ENCODE measurements around the gene C1QTNF4.
"Not testable (repeated sequence)": the region's sequence is repeated elsewhere in the genome, so short reads cannot be mapped to it uniquely, and the experiment has no call there.

C1QTNF4 gene

DNA sequence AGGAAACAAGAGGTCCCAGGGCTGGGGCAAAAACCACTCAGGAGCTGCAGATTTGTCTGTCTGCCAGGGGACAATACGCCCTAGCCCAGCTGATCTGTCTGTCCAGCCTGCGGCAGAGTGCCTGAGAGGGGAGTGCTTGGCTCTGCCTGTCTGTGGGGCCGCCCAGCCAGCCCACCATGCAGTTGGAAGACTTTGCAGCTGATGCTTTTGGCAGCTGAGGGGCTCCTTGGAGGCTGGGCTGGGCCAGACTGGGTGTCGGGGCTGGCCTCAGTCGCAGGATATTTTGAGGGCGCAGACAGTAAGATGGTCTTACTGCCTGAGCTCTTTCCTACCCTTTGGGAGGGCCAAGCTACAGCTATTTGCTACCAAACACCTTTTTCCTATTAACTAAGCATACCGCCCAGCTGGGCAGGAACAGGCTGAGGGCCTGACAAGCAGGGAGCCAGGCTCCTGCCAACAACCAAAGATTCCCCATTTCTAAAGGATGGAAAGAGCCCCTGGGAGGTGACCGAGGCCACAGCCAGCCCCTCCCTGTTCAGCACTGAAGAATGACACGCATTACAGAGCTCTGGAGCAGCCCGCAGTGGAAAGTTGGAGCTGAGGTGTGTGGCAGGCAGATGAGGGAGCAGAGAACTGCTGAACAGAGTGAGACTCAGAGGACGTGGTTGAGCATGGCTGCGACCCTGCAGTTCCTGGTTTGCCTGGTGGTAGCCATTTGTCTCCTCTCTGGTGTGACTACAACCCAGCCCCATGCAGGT lies 7.9 kb downstream of the C1QTNF4 start, which contains the start of gene FAM180B:
Gene FAM180B, plus strand, starts transcription at position 581 of the 758 bp plus-strand sequence. Its CDS starts 91 bp downstream, at position 672.
- Mint-ChIP-seq H3K9me3 (no peaks in the 10 kb centered on the region), H3K4me3 (no peak within 1 kb of the TSS), H3K36me3 (peaks cover 12% of the 10 kb centered on the region), H3K27ac (peak within 1 kb of the TSS; percentile 79), H3K27me3 (no peaks in the 10 kb centered on the region), H3K4me1 (peaks cover 7% of the 10 kb centered on the region)

DNA sequence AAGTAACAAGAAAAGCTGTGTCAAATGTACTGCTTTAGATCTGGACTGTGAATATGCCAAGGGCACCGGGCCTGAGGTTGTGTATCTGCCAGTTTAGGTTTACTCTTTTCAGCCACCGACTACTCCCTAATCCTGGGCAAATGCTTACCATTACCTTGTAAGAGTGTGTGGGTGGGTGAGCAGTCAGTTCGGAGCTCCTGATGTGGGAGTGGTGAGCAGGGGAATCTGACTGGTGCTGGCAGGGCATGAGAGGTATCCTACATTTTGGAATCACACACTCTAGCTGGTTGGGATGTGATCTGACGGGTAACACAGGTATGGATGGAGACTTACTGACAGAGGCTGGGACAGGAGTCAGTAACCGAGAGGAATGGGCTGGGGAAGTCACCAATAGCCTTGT lies 10.4 kb downstream of the C1QTNF4 start:
- no peak overlapping the region for H3K4me3 Mint-ChIP-seq
- peaks cover 12% of the 10 kb centered on the region for H3K36me3 Mint-ChIP-seq
- no peaks in the 10 kb centered on the region for H3K27me3 Mint-ChIP-seq
- no peaks in the 10 kb centered on the region for H3K9me3 Mint-ChIP-seq
- H3K4me1 Mint-ChIP-seq = peaks cover 23% of the 10 kb centered on the region
- H3K27ac Mint-ChIP-seq = peak overlapping the region; percentile 73

DNA sequence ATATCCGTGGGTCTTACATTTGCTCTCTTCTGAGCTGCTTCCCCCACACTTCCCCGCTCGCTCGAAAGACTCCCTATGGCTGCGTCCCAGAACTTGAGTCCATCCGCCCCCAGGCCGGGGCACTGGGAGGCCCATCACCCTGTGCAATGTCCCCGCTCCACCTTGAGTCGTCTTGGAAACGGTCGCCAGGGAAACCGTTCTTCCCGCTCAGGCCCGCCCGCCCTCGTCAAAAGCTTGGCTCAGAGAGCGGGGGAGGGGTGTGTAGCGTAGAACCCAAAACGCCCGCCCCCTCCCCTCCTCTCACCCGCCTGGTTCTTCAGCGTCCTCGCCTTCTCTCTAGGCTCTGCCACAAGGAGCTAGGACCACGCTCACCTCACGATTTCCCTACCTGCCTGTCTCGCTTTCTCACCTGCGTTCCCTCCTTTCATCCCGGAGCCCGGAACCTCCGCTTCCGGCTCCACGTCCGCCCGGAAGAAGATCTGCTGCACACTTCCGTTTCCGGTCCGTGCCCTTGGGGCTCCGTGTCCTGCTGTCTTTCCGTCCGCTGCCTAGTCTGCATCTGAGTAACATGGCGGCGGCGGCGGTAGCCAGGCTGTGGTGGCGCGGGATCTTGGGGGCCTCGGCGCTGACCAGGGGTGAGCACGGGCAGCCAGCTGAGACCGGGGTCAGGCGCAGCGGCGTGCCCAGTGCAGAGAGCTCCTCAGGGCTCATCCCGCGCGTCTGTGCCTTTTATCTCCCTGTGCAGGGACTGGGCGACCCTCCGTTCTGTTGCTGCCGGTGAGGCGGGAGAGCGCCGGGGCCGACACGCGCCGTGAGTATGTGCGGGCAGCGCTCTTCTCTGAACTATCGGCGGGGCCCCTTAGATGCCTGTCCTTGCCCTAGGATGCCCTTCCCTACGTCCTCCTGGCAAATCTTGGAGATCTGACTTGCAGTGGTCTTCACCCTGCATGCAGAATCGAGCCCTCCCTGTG lies 15.4 kb downstream of the C1QTNF4 start, which contains the start of the genes KBTBD4 and NDUFS3:
Gene KBTBD4, minus strand, starts transcription at position 447 of the 971 bp plus-strand sequence. Its CDS starts 19 bp downstream, at position 428.
Gene NDUFS3, plus strand, starts transcription at position 551 of the 971 bp plus-strand sequence. Its CDS starts 18 bp downstream, at position 569.
- H3K27ac Mint-ChIP-seq = peak within 1 kb of the TSS; percentile 98
- peak within 1 kb of the TSS; percentile 97 for H3K4me3 Mint-ChIP-seq
- H3K27me3 Mint-ChIP-seq = no peaks in the 10 kb centered on the region
- peaks cover 13% of the 10 kb centered on the region for H3K36me3 Mint-ChIP-seq
- peaks cover 41% of the 10 kb centered on the region for H3K4me1 Mint-ChIP-seq
- no peaks in the 10 kb centered on the region for H3K9me3 Mint-ChIP-seq

DNA sequence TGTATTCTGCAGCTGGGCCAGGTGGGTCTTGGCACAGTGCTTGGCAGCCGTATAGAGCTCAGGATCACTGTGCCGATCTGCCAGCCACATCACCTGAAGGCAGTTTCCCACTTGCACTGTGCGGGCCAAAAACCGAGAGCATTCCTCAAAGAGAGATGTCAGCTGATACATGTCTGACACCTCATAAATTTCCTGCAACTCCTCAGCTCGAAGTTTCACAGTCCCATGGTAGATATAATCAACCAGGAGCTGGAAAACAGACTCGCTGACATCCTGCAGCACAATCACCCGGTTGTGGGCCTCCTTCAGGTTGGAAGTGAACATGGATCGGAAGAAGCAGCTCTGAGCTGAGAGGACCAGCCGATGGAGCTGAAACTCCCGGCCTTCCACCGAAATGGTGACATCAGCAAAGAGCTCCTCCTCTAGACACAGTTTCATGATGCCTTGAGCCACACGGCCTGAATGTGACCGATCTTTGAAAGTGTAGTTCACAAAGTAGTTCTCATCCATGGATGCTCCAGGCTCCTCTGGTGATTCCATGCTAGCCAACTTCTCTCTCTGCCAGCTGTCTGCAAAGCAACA lies 16.7 kb downstream of the C1QTNF4 start:
- H3K27me3 Mint-ChIP-seq = no peaks in the 10 kb centered on the region
- peaks cover 47% of the 10 kb centered on the region for H3K4me1 Mint-ChIP-seq
- peak overlapping the region; percentile 97 for H3K4me3 Mint-ChIP-seq
- H3K27ac Mint-ChIP-seq = peak overlapping the region; percentile 68
- peaks cover 12% of the 10 kb centered on the region for H3K36me3 Mint-ChIP-seq
- no peaks in the 10 kb centered on the region for H3K9me3 Mint-ChIP-seq

DNA sequence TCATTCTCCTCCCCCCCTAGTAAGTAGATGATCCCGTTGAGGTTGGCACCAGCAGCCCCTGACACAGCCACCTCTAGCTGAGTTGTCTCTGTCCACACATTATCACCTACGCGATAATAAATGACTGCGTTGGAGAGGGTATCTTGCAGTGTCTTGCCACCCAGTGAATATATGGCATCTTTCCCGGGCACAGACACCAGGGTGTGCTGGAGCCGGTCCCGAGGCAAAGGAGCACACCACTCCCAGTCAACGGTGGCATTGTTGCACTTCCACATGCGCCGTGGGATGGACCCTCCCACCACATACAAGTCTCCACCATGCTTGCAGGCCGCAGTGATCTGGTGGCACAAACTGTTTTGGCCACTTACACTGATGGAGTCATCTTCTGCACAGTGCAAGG lies 20.9 kb downstream of the C1QTNF4 start:
- Mint-ChIP-seq H3K9me3 (no peaks in the 10 kb centered on the region), H3K27me3 (no peaks in the 10 kb centered on the region), H3K4me1 (peaks cover 26% of the 10 kb centered on the region), H3K36me3 (peaks cover 7% of the 10 kb centered on the region), H3K27ac (no peak overlapping the region), H3K4me3 (no peak overlapping the region)

DNA sequence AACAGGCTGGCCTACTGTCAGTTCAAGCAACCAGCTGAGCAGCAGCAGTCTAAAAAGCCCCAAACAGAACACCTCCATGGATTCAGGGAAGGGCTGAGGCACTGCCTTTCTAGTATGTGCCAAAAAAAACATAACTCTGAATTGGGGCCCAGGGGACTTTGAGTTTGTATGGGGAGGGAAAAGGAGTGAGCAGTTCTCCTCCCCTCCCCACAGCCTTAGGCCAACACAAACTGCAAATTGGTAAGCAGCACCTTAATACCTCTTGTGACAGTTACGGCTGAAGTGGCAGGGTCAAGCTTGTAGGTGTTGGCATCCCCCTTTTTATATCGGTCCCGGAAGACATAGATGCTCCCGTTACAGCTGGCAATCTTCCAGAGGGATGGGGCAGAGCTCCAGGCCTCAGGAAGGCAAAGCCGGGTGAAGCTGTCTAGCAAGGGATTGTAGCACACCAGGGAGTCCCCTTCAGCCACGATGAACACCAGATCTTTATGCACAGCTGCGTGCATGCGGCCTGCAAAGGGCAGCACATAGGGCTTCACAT lies 21.4 kb downstream of the C1QTNF4 start:
- H3K4me1 Mint-ChIP-seq = peaks cover 23% of the 10 kb centered on the region
- H3K36me3 Mint-ChIP-seq = peaks cover 7% of the 10 kb centered on the region
- H3K27me3 Mint-ChIP-seq = no peaks in the 10 kb centered on the region
- no peak overlapping the region for H3K4me3 Mint-ChIP-seq
- no peak overlapping the region for H3K27ac Mint-ChIP-seq
- no peaks in the 10 kb centered on the region for H3K9me3 Mint-ChIP-seq

DNA sequence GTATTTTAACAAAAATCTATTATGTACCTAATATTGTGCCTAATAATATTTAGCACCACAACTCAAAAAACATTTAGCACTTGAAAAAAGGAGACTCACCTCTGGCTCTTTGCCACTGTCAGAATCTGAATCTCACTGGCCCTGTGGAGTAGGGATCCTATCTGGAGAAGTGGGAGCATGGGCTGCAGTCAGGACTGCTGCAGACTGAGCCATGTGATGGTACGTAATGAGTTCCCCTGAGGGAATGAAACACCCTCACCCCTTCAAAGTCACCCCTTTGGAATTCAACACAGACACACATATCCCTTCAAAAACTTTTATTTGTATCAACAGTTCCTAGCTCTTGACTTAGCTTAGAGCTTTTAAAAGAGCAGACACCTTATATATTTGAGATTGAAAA lies 22.3 kb downstream of the C1QTNF4 start:
- H3K4me3 Mint-ChIP-seq = no peak overlapping the region
- peaks cover 5% of the 10 kb centered on the region for H3K36me3 Mint-ChIP-seq
- H3K9me3 Mint-ChIP-seq = no peaks in the 10 kb centered on the region
- no peak overlapping the region for H3K27ac Mint-ChIP-seq
- peaks cover 16% of the 10 kb centered on the region for H3K4me1 Mint-ChIP-seq
- H3K27me3 Mint-ChIP-seq = no peaks in the 10 kb centered on the region

DNA sequence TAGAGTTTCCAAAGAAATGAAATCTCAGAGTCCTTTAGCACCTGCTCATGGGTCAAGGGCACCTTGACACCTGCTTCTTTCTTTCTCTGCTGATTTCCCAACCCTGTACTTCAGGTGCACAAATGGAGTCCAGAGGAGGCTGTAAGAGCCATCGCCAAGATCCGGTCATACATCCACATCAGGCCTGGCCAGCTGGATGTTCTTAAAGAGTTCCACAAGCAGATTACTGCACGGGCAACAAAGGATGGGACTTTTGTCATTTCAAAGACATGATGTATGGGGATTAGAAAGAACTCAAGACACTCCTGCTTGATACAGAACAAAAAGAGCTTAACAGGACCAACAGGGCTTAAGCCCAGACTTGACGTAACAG lies 22.9 kb downstream of the C1QTNF4 start:
- Mint-ChIP-seq H3K4me1 (peaks cover 18% of the 10 kb centered on the region), H3K36me3 (peaks cover 5% of the 10 kb centered on the region), H3K4me3 (no peak overlapping the region), H3K27me3 (no peaks in the 10 kb centered on the region), H3K27ac (no peak overlapping the region), H3K9me3 (no peaks in the 10 kb centered on the region)

DNA sequence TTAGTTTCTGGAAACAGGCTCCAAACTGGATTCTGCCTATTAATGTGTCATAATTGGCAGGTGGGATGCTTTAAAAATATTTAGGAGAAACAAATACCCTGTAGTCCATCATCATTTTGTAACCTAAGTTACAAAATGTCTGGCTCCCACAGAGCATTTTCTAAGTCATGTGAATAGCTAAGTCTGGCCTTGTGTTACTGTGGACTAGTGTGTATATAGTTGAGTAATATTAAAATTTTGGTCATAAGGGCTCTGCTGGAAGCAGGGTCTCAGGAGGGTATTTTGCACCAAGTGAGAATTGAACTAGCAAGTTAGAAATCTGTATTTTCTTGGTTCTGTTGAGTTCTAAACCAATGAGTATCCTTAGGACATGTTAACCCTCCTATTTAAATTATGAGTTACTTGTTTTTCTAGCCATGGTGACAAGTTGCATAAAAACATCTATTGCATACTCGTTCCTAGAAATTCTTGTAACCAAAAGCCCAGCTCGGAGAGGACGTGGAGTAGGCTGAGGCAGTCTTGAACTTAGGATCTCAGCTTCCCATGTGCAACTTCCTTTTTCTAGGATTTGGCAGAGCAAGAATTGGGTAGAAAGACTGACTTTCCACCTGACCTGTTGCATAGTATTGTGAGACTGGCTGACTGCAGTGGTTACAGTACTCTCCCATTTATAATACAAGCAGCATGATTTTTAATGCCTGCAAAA lies 23.4 kb downstream of the C1QTNF4 start:
- H3K4me3 Mint-ChIP-seq = no peak overlapping the region
- no peak overlapping the region for H3K27ac Mint-ChIP-seq
- H3K27me3 Mint-ChIP-seq = no peaks in the 10 kb centered on the region
- H3K36me3 Mint-ChIP-seq = peaks cover 4% of the 10 kb centered on the region
- H3K9me3 Mint-ChIP-seq = no peaks in the 10 kb centered on the region
- peaks cover 19% of the 10 kb centered on the region for H3K4me1 Mint-ChIP-seq

DNA sequence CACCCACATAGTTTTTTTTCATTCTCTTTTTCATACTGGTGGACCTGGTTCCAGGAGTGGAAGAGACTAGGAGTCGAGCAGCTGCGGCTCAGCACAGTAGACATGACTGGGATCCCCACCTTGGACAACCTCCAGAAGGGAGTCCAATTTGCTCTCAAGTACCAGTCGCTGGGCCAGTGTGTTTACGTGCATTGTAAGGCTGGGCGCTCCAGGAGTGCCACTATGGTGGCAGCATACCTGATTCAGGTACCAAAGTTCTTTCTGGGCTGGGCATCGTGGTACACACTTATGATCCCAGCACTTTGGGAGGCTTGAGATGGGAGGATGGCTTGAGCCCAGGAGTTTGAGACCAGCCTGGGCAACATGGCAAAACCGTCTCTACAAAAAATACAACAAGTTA lies 24.6 kb downstream of the C1QTNF4 start:
- peaks cover 23% of the 10 kb centered on the region for H3K4me1 Mint-ChIP-seq
- H3K9me3 Mint-ChIP-seq = no peaks in the 10 kb centered on the region
- H3K36me3 Mint-ChIP-seq = peaks cover 4% of the 10 kb centered on the region
- no peak overlapping the region for H3K27ac Mint-ChIP-seq
- H3K27me3 Mint-ChIP-seq = no peaks in the 10 kb centered on the region
- H3K4me3 Mint-ChIP-seq = no peak overlapping the region

DNA sequence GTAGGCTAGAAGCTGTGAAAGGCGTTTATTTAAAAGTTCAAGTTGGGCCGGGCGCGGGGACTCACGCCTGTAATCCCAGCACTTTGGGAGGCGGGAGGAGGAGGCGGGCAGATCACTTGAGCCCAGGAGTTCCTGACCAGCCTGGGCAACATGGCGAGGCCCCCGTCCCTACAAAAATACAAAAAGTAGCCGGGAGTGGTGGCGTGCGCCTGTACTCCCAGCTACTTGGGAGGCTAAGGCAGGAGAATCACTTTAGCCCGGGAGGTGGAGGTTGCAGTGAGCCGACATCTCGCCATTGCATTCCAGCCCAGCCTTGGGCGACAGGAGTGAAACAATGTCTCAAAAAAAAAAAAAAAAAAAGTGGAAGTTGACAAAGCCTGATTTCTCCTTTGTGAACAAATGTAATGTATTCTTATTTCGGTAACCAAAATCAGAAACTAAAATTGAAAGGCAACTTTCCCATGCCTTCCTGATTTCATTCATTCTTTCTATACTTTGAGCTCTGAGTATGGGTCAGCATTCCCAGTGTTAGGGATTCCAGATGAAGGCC lies 28.0 kb downstream of the C1QTNF4 start:
- H3K36me3 Mint-ChIP-seq = no peaks in the 10 kb centered on the region
- peak overlapping the region; percentile 87 for H3K4me3 Mint-ChIP-seq
- H3K9me3 Mint-ChIP-seq = no peaks in the 10 kb centered on the region
- peak overlapping the region; percentile 59 for H3K27ac Mint-ChIP-seq
- H3K27me3 Mint-ChIP-seq = no peaks in the 10 kb centered on the region
- peaks cover 19% of the 10 kb centered on the region for H3K4me1 Mint-ChIP-seq

DNA sequence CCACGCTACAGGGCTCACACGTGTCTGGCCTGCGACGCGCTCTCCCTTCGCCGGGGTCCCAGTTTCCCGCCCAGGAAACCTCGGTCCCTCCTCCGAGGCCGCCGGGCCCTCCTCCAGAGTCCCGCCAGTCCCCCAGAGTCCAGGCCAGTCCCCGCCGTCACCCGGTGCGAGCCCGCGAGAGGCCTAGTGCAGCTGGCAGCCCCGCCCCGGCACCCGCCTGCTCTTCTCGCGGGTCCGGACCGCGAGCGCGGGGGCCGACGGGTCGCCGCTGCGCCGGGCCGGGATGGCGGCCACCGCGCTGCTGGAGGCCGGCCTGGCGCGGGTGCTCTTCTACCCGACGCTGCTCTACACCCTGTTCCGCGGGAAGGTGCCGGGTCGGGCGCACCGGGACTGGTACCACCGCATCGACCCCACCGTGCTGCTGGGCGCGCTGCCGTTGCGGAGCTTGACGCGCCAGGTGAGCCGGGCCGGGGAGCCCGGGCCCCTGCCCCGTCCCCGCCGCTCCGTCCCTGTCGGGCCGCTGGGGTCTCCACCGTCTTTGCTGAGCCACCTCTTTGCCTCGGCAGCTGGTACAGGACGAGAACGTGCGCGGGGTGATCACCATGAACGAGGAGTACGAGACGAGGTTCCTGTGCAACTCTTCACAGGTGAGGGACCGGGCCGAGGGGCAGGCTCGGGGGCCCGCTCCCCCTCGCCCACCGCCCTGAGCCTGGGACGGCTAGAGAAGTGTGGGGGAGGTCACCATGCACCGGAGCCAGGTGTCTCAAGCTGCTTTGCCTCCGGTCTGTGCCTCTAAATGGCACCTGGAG lies 28.7 kb downstream of the C1QTNF4 start, which contains the start of gene PTPMT1:
Gene PTPMT1, plus strand, starts transcription at position 260 of the 809 bp plus-strand sequence. Its CDS starts 24 bp downstream, at position 284.
- no peaks in the 10 kb centered on the region for H3K27me3 Mint-ChIP-seq
- H3K4me1 Mint-ChIP-seq = peaks cover 15% of the 10 kb centered on the region
- H3K4me3 Mint-ChIP-seq = peak within 1 kb of the TSS; percentile 87
- H3K36me3 Mint-ChIP-seq = no peaks in the 10 kb centered on the region
- H3K27ac Mint-ChIP-seq = peak within 1 kb of the TSS; percentile 83
- no peaks in the 10 kb centered on the region for H3K9me3 Mint-ChIP-seq

DNA sequence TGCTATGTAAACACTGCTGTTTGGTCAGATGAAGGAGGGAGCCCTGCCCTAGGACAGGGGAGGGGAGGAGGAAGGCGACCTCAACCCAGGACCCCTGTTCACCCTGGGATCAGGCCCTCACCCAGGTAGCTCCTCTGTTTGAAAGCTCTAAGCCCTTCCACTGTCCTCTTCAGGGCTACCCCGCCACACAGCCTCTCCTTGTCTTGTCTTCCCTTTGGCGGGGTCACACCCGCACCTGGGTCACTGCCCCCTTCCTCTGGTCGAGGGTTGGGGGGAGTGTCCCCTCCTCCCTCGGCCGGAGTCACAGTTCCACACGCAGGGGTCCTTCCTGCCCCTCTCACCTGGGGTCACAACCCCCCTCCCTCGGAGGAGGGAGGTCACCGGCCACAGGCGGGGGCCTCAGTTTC lies 29.3 kb downstream of the C1QTNF4 start:
- Mint-ChIP-seq H3K4me3 (peak overlapping the region; percentile 87), H3K27ac (peak overlapping the region; percentile 83), H3K36me3 (no peaks in the 10 kb centered on the region), H3K27me3 (no peaks in the 10 kb centered on the region), H3K9me3 (no peaks in the 10 kb centered on the region), H3K4me1 (peaks cover 18% of the 10 kb centered on the region)

DNA sequence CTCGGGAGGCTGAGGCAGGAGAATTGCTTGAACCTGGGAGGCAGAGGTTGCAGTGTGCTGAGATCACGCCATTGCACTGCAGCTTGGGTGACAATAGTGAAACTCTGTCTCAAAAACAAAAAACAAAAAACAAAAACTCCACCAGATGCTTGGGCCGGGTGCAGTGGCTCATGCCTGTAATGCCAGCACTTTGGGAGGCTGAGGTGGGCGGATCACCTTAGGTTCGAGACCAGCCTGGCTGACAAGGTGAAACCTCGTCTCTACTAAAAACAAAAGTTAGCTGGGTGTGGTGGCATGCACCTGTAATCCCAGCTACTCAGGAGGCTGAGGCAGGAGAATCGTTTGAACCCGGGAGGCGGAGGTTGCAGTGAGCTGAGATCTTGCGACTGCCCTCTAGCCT lies 29.8 kb downstream of the C1QTNF4 start:
- H3K9me3 Mint-ChIP-seq, H3K27ac Mint-ChIP-seq, H3K36me3 Mint-ChIP-seq, H3K27me3 Mint-ChIP-seq: not testable (repeated sequence)
- Mint-ChIP-seq H3K4me3 (peak overlapping the region; percentile 62), H3K4me1 (peaks cover 18% of the 10 kb centered on the region)

All from activated naive CD4-positive, alpha-beta T cell treated with anti-CD3 and anti-CD28 coated beads, Interleukin-2, amount 50 U/mL, for 24 hours (primary cell).